NCI-H146 treated with DMSO at 0.1 percent for 48 hours (cell line): ENCODE data around the gene PEX11G.

Experiments
- DNase-seq: peaks from one replicate; lab custom pipeline; 2025; ENCODE audit not compliant: unreplicated experiment; lab: John Stamatoyannopoulos, UW

The PEX11G gene

DNA sequence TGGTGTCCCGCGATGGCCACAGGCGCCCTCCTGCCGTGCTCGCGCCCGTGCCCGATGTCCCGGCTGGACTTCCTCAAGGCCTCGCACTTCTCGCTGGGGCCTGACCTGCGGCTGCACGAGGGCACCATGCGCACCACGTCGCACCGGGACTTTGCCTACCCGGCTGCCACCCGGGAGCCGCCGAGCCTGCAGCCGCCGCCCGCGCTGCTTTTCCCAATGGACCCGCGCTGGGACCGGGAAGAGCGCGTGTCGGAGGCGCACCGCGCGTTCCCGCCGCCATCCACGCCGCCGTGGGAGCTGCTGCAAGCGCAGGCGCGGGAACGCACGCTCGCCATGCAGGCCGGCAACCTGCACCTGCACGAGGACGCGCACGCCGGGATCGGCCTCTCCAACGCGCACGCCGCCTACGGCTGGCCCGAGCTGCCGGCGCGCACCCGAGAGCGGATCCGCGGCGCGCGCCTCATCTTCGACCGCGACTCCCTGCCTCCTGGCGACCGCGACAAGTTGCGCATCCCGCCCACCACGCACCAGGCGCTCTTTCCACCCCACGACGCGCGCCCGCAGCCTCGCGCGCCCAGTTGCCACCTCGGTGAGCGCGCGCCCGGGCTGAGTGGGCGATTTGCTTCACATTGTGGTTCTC, 12.1 kb upstream of the PEX11G start:
- peak; percentile 24 for DNase-seq

DNA sequence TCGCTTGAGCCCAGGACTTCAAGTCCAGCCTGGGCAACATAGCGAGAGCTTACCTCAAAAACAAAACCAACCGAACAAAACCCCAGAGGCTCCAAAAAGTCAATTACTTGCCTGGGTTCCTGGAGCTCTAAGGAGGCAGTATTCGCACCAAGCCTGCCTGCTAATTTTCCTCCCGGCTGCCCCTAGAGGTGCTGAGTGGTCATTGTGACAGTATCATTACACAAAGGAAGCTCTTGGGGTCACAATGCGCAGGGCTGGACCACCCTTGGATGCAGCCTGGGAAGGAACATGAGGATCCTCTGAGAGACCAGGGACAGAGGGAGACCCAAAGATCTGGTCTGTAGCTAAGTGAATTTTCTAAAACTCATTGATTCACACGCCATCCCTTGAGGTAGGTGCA, 8.5 kb upstream of the PEX11G start:
- no peak for DNase-seq

DNA sequence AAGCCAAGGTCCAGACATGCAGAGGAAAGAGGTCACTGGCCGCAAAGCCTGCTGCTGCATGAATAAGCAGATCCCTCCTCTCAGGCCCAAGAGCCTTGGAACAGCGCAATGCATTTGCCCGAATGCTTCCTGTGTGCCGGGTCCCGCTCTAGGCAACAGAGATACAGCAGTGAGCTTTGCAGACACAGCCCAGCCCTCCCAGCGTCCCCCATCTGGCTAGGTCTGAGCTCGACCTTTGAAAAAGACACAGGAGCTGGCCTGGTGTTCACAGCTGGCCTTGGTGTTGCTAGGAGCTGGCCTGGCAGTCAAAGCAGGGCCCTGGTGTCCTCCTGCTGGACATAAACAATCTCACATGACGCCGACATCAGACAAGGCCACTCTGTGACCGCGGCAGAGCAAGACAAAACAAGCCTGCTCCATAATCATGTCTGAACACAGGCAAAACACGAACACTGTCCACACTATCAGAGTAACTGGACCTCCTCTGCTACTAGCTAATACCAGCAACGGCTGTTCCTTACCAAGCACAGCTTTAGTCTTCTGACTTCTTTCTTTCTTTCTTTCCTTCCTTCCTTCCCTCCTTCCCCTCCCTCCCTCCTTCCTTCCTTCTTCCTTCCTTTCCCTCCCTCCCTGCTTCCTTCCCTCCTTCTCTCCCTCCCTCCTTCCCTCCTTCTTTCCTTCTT, 5.7 kb upstream of the PEX11G start:
- DNase-seq = no peak

DNA sequence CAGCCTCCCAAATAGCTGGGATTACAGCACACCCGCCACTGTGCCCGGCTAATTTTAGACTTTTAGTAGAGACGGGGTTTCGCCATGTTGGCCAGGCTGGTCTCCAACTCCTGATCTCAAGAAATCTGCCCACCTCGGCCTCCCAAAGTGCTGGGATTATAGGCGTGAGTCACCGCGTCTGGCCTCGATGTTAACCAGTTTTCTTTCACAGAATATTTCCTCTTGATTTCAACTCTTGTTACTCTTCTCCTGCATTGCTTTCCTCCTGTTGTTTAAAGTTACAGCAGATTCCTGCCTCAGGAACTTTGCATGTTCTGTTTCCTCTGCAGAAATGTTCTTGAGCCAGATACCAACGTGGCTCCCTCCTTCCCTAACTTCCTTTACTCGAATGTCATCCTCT, 3.7 kb upstream of the PEX11G start:
- DNase-seq = no peak

DNA sequence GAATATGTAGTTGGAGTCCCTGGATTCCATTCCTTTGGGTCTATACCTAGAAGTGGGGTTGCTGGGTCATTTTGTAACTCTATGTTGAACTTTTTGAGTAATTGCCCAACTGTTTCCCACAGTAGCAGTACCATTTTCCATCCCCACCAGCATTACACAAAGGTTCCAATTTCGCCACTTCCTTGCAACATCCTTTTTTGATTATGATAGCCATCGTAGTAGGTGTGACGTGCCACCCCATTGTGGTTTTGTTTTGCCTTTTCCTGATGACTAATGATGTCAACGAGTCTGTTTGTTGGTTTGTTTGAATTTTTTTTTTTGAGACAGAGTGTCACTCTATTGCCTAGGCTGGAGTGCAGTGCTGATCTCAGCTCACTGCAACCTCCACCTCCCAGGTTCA, 3.3 kb upstream of the PEX11G start:
- DNase-seq = no peak

DNA sequence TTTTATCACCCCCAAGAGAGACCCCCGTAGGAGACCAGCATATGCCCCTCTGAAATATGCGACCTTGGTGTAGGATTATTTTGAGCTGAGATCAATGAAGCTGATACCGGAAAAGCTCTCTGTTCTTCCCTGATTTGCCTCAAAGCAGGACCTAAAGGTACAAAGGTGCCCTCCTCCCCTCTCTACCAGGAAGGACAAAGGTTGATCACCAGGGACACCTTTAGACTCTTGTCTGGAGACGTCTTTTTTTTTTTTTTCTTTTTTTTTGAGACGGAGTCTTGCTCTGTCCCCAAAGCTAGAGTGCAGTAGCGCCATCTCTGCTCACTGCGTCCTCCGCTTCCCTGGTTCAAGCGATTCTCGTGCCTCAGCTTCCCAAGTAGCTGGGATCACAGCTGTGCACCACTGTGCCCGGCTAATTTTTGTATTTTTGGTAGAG, 792 bp upstream of the PEX11G start:
- no peak for DNase-seq

DNA sequence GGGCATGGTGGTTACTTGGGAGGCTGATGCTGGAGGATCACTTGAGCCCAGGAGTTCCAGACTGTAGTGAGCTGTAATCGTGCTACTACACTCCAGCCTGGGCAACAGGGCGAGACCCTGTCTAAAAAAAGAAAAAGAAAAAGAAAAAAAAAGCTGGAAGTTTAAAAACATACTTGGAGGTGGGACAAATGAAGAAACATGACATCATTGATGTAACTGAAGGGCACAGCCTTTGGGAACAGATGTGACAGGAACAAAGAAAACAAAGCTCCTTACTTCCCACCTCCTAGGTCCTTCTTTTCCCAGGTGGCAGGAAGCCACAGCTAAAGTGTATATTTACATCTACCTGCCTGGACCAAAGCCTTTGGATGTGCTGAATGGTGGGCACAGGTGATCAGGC, 1.9 kb downstream of the PEX11G start:
- no peak for DNase-seq

DNA sequence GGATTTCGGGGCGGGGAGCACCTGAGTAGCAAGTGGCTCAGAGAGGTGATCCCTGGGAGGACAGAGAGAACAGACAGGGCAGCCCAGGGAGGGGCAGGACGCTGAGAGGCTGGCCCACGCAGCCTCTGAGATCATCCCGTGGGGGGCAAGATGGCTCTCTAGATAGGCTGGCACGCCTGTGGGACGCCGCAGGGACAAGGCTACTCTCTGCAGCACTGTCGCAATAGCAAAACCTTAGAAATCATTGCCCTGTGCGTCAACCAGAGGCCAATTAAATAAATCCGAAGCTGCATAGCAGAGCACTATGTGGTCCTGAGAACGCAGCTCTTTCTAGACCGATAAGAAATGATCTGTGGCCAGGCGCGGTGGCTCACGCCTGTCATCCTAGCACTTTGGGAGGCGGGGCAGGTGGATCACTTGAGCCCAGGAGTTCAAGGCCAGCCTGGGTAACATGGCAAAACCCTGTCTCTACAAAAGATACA, 5.1 kb downstream of the PEX11G start:
- DNase-seq = peak; percentile 21

DNA sequence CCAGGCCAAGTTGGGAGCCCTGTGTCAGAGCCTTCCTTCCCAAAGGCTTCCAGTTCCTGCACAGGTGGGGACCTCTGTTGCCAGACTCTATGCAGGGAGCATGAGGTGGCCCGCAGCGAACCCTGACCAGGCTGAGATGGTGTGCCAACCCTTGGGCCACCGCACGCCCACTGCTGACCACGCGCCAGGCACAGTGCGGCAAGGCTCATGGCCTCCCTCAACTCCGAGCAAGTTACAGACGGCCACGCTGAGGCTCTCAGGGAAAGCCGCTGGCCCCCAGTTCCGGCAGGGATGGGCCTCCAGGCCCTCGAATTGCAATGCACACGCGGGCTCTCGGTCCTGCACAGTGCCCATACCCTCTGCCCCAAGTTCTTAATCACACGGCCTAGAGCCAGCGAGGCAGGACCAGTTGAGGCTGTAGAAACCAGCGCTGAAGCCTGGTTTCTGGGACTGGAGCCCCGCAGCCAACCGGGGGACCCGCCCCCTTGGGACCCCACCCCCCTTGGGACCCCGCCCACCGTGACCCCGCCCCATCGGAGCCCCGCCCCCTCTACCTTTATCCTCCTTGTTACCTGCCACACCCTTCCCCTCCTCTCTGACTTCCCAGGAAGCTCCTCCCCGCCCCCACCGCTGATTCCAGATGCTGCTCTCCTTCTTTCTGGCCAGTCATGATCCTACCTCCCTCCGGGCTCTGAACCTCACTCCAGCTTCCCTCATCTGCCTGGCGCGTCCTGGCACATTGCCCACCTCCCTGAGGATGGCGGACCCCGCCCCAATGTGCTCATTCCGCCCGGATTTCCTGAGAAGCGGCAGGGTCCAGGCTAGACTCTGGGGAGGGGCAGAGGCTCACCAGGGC, 6.0 kb downstream of the PEX11G start:
- DNase-seq = peak; percentile 75

DNA sequence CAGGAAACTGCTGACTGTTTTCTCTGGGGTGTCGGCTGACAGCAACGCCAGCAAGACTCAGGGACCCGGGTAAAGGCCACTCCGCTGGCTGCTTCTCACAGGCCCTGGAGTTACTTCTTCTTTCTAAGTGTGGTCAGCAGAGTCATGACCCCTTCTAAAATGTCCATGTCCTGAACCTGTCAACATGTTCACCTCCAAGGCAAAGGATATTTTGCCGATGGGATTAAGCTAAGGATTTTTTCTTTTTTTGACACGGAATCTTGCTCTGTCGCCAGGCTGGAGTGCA, 7.9 kb downstream of the PEX11G start:
- DNase-seq = no peak

DNA sequence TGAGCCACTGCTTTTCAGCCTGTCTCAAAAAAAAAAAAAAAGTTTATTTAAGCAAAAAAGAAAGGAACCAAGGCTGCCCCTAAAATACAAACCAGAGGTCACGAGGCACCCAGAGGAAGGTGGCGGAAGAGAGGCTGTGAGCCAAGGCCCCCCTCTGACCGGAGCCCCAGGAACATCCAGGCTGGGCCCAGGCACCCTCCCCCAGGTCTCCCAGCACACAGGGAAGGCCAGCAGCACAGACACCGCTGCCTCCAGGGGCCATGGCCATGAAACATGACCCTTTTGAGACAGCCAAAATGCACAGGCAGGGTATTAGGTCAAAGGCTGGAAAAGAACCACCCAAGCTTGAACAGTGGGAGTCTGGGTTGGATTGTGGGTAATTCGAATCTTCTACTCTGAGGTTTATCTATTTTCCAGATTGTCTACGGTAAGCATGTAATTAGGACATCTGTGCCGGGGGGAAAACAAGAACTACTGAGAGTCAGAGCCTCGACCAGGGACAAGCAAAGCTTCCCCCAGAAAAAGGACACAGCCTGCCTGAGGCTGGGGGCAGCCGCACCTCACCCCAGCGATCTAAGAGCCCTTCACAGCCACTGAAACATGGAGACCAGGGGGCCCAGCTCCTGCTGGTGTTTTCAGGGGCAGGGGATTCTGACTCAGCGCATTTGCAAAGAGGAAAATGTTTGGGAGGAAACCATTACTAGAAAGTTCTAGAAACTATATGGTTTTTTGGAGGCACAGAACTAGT, 8.4 kb downstream of the PEX11G start:
- no peak for DNase-seq

DNA sequence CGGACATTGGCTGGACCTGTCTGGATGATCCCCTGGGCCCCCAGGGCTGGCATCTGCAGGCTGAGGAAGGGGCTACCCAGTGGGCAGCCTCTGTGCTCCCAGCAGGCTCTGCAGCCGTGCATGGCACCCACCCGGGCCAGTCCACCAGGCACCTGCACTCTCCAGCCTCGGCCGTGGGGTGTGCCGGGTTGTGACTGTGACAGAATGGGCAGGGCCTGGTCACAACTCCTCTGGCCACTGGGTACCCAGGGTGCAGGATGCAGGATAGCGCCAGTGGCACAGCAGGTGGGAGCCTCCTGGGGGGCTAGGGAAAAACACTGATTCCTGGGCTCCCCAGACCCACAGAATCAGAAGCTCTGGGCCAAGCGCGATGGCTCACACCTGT, 10.0 kb downstream of the PEX11G start:
- DNase-seq = no peak

DNA sequence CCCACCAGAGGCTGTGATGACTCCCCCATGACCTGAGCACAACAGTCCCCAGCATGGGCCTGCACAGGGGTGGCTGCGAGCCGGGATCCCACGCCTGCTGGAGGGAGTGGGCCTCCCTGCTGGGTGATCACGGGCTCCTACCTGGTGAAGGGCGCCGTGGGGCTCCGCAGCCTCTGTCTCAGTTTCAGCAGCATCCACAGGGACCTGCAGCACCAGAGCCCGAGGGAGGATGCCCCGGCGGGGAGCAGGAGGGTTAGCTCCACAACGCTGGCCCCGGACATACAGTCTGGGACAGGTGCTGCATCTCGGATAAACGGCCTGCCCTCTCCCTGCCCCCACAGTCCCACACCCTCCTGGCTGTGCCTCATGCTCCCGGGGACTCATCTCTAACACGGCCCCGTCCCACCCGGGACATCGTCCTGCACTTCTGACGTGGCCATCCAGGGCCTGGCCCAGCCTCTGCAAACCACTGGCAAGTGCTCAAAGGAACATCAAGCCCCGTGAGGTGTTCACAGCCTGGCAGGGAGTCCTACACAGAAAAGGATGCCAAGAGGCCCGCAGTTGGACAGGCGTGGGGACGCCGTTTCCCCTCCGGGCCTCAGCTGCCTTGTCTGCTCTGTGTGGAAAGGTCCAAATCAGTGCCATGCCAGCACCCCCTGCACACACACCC, 10.5 kb downstream of the PEX11G start:
- no peak for DNase-seq

DNA sequence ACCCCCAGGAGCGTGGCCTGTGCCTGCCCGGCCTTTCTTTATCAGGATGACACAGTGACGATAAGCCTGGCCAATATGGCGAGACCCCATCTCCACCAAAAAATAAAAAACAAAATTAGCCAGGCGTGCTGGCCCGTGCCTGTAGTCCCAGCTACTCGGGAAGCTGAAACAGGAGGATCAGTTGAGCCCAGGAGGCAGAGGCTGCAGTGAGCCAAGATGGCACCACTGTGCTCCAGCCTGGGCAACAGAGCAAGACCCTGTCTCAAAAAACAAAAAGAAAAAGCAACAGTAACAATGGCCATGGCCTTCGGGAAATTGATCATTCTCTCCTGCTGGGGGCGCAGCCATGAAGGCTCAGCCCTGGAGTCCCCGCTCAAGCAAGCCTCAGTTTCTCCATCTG, 11.1 kb downstream of the PEX11G start:
- DNase-seq = no peak

DNA sequence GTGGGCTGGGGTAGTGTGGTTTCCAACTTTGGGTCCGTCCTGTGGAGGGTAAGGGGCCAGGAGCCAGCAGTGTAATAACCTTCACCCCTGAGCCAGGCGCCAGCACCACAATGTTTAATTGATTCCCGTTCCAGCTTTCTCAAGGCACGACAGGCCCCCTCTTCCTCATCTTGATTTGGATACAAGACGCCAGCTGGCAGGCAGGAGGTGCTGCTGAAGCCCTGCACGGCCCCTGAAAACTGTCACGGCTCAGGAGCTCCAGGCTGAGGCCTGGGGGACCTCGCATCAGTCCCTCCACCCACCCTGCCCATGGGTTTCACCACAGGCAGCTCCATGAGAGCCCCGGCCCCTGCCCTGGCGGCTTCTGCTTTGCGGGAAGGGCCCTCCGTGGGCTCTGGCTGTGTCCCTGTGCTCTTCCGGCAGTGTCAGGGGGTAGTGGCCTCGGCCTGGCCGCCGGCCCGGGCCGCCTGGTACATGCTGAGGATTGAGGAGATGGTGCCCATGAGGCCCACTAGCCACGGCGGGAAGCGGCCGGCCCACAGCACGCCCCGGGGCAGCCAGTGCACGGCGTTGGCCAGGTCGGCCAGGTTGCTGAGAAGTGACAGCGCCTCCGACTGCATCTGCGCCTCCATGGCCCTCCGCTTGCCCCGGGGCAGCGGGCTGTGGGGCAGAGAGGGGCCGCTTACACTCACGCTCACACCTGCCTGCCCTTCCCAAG, 11.9 kb downstream of the PEX11G start:
- DNase-seq = no peak

DNA sequence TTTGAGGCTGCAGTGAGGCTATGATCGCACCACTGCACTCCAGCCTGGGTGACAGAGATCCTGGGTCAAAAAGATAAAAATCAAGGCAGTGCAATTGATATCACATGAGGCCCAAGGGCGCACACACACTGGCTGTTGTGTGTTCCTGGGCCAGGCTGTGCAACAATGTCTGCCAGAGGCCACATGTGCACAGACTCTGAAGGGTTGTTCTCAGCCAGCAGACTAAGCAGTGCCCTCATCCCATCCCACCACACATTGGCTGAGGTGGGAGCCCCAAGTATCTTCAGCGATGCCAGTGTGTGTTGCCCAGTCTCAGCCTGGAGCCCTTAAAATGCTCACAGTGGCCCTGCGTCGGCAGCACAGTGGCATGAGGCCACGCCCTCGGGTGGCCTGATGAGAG, 12.6 kb downstream of the PEX11G start:
- DNase-seq = no peak

DNA sequence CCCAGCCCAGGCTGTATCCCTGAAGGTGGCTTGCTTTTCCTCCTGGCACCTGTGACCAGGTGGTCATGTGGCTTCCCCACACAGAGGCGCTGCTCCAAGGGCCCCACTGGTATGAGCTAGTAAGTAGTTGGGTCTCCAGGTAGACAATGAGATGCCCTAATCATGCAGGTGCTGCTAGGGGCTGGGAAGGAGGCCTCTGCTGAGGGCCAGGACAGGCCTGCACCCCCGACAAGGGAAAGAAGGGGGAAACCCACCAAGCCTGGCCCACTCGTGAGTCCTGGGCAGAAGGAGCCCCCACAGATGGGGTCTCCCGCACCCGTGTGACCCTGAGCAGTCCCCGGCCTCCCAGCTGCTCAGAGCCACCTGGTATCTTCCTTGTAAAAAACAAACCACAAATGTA, 13.2 kb downstream of the PEX11G start:
- no peak for DNase-seq

DNA sequence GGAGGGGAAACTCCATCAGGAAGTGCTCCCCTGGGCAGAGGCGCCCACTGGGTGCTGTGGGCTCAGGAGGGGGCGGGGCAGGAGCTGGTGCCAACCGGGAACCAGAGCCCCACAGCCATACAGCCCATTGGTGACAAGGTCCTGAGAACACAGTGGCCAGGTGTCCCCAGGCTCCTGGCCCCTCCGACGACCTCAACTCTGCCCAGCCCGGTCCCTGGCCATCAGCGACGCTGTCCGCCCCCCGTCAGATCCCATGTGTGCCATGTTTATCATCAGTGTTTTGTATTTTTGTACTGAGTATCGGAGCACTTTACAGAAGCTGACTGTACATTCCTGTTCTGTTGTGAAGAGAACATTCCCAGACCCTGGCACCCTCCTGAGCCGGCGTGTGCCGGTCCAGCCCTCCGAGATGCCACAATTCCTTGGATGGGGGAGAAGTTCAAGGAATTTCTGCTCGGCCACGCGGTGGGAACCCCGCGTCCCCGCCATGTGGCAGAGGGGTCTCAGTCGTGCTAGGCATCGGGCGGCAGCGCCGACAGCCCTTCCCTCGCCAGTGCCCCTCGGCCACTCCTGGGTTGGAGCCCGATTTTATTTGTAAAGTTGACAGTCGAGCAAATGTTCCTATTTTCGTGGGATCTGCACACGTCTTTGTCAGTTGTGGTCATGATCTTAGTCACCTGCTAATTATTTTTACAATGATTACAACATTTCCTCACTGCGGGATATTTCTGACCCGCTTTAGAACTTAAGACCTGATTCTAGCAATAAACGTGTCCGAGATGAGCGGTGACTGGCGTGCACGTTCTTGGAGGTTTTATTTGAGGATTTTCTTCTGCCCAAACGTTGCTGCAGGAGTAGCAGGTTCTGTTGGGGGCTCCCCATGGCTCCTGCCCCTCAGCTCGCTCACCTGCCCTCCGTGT, 16.9 kb downstream of the PEX11G start:
- DNase-seq = no peak
